MM.1S (cell line): ENCODE measurements around the gene ACVR1.

Source experiments
- EZH2 ChIP-seq: fragments of 300-600 bp; sonication (generic); optimal IDR thresholded peaks from 2 replicates; pipeline ENCODE3; 2017; ENCODE audit warnings: low read depth, mild to moderate bottlenecking, antibody characterized with exemption, low read length, mixed read lengths
- EZH2phosphoT487 ChIP-seq: fragments of 300-600 bp; sonication (generic); IDR thresholded peaks from 2 replicates; pipeline ENCODE4 v1.6.1; 2018; ENCODE audit warnings: antibody characterized with exemption, low read length
- TF ChIP-seq, protein P1 (sequence below): fragments of 300-600 bp; sonication (generic); IDR thresholded peaks from 2 replicates; pipeline ENCODE4 v1.5.1; 2016; ENCODE audit warnings: antibody characterized with exemption, low read length, mixed read lengths

DNA sequence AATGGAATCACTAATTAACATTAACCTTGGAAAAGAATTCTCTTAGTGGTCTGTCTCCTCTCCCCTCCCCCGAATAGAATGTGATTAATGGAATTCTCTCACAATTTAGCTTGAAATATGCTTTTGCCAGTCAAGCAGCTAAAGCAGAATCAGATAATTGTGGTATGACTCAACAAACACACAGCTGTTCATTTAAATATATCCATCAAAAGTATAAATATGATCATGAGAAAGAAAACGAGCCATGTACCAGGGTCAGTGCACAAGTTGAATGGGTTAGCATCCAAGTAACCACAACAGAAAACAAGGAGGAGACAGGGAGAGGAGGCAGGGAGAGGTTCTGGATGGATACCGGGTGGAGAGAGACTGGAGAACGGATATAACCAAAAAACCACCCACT is 66.9 kb downstream of the ACVR1 start:
- TF ChIP-seq, protein P1, sequence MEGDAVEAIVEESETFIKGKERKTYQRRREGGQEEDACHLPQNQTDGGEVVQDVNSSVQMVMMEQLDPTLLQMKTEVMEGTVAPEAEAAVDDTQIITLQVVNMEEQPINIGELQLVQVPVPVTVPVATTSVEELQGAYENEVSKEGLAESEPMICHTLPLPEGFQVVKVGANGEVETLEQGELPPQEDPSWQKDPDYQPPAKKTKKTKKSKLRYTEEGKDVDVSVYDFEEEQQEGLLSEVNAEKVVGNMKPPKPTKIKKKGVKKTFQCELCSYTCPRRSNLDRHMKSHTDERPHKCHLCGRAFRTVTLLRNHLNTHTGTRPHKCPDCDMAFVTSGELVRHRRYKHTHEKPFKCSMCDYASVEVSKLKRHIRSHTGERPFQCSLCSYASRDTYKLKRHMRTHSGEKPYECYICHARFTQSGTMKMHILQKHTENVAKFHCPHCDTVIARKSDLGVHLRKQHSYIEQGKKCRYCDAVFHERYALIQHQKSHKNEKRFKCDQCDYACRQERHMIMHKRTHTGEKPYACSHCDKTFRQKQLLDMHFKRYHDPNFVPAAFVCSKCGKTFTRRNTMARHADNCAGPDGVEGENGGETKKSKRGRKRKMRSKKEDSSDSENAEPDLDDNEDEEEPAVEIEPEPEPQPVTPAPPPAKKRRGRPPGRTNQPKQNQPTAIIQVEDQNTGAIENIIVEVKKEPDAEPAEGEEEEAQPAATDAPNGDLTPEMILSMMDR: no peak
- no peak for TF ChIP-seq EZH2
- TF ChIP-seq EZH2phosphoT487: no peak
